HL-60 (cell line): ENCODE results near the gene OCEL1.

Source experiments
- DNase-seq, 2 experiments: peaks; one replicate each; pipeline ENCODE4 v3.0.0-alpha.2; 2010 to 2020; ENCODE audit warnings: low read depth in 1 of 2, low spot score in 1 of 2
- H3K27ac ChIP-seq: fragments of 250-450 bp; sonication (Bioruptor Pico); replicated peaks from 2 replicates; pipeline ENCODE4 v1.5.1; 2020; ENCODE audit warnings: mild to moderate bottlenecking, moderate library complexity
- H3K27me3 ChIP-seq: fragments of 250-450 bp; sonication (Bioruptor Pico); 2 replicates; pipeline ENCODE4 v1.5.1; 2021; ENCODE audit warnings: mild to moderate bottlenecking, moderate library complexity; ENCODE audit not compliant: insufficient read depth, poor library complexity, severe bottlenecking
- H3K4me3 ChIP-seq: replicated peaks from 2 replicates; pipeline ENCODE4 v1.5.1; 2011; ENCODE audit warnings: mild to moderate bottlenecking, control low read depth, low read length; ENCODE audit not compliant: insufficient read depth
- GABPA ChIP-seq: IDR thresholded peaks from 2 replicates; pipeline ENCODE4 v1.6.1; 2012; ENCODE audit warnings: low read depth
- POLR2AphosphoS5 ChIP-seq: IDR thresholded peaks from 2 replicates; pipeline ENCODE4 v1.6.1; 2012; ENCODE audit warnings: low read depth
- SPI1 ChIP-seq: IDR thresholded peaks from 2 replicates; pipeline ENCODE4 v1.6.1; 2012; ENCODE audit warnings: low read depth, mild to moderate bottlenecking, borderline replicate concordance
- TF ChIP-seq, protein P1 (sequence below): IDR thresholded peaks from 2 replicates; pipeline ENCODE4 v1.6.1; 2012; ENCODE audit warnings: low read depth; ENCODE audit not compliant: insufficient replicate concordance
- TF ChIP-seq, protein P2 (sequence below): IDR thresholded peaks from one replicate; pipeline ENCODE4 v1.5.1; 2011; ENCODE audit warnings: low read length, control low read depth, inconsistent platforms; ENCODE audit not compliant: insufficient read depth

The OCEL1 gene

DNA sequence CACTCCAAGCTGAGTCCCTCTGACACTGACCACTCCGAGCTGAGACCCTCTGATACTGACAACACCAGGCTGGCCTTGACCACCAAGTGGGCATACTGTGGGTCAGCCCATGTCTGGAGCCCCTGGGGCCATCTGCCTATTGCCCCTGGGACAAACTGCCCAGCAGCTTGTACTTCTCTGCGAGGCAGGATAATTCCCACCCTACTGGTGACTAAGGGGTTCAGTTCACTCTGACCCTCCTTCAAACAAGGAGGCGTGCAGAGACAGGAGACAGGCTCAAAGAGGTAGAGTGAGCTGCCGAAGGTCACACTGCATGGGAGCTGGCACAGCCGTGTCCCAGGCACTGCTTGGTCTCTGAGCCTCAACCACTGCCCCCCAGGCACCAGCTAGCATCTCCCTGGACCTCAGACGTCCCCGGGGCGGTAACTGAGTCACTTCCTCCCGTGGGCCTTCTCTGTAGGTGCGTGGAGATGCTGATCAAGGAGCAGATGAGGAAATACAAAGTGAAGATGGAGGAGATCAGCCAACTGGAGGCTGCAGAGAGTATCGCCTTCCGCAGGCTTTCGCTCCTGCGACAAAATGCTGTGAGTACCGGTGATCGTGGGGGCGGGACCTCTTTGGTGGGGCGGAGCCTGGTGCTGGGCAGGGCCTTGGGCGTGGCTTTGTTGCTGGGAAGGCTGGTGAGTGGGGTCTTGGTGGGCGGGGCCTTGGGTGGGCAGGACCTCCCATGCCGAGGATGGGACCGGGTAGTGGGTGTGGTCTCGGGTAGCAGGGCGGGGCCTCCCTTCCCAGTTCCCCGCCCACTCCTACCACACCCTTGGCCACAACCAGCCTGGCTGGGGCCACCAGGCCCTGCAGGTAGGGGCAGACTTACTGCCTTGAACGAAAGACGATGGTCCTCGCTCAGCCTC, 16.6 kb upstream of the OCEL1 start:
- Histone ChIP-seq H3K27me3 (no peaks in the 10 kb centered on the region), H3K4me3 (no peak overlapping the region), H3K27ac (no peak overlapping the region)
- TF ChIP-seq SPI1 = no peak
- TF ChIP-seq GABPA = no peak
- TF ChIP-seq, protein P1, sequence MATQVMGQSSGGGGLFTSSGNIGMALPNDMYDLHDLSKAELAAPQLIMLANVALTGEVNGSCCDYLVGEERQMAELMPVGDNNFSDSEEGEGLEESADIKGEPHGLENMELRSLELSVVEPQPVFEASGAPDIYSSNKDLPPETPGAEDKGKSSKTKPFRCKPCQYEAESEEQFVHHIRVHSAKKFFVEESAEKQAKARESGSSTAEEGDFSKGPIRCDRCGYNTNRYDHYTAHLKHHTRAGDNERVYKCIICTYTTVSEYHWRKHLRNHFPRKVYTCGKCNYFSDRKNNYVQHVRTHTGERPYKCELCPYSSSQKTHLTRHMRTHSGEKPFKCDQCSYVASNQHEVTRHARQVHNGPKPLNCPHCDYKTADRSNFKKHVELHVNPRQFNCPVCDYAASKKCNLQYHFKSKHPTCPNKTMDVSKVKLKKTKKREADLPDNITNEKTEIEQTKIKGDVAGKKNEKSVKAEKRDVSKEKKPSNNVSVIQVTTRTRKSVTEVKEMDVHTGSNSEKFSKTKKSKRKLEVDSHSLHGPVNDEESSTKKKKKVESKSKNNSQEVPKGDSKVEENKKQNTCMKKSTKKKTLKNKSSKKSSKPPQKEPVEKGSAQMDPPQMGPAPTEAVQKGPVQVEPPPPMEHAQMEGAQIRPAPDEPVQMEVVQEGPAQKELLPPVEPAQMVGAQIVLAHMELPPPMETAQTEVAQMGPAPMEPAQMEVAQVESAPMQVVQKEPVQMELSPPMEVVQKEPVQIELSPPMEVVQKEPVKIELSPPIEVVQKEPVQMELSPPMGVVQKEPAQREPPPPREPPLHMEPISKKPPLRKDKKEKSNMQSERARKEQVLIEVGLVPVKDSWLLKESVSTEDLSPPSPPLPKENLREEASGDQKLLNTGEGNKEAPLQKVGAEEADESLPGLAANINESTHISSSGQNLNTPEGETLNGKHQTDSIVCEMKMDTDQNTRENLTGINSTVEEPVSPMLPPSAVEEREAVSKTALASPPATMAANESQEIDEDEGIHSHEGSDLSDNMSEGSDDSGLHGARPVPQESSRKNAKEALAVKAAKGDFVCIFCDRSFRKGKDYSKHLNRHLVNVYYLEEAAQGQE = no peak
- no peak for TF ChIP-seq POLR2AphosphoS5
- DNase-seq = no peak

DNA sequence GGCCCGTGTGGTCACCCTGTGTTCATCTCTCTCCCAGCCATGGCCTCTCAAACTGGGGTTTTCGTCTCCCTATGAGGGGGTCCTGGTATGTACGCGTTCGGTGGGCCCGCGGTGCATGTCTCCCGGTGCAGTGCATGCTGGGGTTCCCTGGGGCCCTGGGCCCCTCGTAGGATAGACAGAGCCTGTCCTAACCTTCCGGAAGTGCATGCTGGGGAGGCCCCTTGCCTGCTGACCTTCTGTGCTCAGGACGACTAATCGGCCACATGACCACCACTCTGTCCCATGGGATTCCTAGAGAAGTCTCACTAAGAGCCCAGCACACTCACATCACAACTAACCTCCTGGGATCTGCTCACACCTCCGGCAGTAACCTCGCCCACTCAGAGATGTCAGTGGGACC, 15.7 kb upstream of the OCEL1 start:
- no peak for DNase-seq
- TF ChIP-seq SPI1 (no peak), POLR2AphosphoS5 (no peak), GABPA (no peak)
- TF ChIP-seq, protein P1 = no peak
- TF ChIP-seq, protein P2, sequence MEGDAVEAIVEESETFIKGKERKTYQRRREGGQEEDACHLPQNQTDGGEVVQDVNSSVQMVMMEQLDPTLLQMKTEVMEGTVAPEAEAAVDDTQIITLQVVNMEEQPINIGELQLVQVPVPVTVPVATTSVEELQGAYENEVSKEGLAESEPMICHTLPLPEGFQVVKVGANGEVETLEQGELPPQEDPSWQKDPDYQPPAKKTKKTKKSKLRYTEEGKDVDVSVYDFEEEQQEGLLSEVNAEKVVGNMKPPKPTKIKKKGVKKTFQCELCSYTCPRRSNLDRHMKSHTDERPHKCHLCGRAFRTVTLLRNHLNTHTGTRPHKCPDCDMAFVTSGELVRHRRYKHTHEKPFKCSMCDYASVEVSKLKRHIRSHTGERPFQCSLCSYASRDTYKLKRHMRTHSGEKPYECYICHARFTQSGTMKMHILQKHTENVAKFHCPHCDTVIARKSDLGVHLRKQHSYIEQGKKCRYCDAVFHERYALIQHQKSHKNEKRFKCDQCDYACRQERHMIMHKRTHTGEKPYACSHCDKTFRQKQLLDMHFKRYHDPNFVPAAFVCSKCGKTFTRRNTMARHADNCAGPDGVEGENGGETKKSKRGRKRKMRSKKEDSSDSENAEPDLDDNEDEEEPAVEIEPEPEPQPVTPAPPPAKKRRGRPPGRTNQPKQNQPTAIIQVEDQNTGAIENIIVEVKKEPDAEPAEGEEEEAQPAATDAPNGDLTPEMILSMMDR = no peak
- Histone ChIP-seq H3K4me3 (no peak overlapping the region), H3K27ac (no peak overlapping the region), H3K27me3 (no peaks in the 10 kb centered on the region)

DNA sequence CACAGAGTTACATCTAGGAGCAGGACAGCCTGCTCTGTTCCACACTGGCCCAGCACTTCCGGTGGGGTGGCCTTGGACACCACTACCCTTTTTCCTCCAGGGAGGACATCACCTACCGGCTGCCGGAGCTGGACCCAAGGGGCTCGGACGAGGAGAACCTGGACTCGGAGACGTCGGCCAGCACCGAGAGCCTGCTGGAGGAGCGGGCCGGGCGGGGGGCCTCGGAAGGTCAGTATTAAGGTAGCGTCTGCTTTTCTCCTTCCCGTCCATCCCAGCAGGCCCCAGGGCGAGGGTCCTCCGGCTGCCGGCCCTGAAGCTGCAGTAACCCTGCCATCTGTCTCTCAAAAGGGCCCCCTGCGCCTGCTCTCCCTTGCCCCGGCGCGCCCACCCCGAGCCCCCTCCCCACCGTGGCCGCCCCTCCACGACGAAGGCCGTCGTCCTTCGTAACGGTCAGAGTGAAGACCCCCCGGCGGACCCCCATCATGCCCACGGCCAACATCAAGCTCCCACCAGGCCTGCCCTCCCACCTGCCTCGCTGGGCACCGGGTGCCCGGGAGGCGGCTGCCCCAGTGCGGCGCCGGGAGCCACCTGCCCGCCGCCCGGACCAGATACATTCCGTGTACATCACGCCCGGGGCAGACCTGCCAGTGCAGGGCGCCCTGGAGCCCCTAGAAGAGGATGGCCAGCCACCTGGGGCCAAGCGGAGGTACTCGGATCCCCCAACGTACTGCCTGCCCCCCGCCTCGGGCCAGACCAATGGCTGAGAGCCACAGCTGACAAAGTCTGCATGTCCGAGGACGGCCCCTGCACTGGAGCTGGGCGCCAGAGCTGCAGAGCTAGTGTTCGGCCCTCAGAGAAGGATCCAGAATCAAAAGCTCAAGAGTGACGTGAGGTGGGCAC, 14.2 kb upstream of the OCEL1 start:
- no peaks in the 10 kb centered on the region for H3K27me3 ChIP-seq
- no peak for TF ChIP-seq GABPA
- TF ChIP-seq, protein P1 = no peak
- no peak for TF ChIP-seq SPI1
- TF ChIP-seq POLR2AphosphoS5 = no peak
- TF ChIP-seq, protein P2 = no peak
- H3K27ac ChIP-seq = no peak overlapping the region
- no peak overlapping the region for H3K4me3 ChIP-seq
- DNase-seq = no peak
